CD4-positive, alpha-beta T cell (primary cell): ENCODE measurements around the gene RBM26. TPM values are rescaled to one million over a fixed set of nuclear protein-coding genes. Genes with fewer than 3 reads are reported as not detected.
"Not testable (repeated sequence)": the region's sequence is repeated elsewhere in the genome, so short reads cannot be mapped to it uniquely, and the experiment has no call there.

ENCODE experiments used
- ATAC-seq: fragments of 200-7000 bp; cut with Tn5 transposase; one replicate; pipeline ENCODE4 v1.10.0; 2022; ENCODE audit warnings: mild to moderate bottlenecking; ENCODE audit not compliant: poor library complexity
- CTCF ChIA-PET: fragments of 350-600 bp; sonication (Branson Sonifier 250); formaldehyde crosslinking; loops from one replicate; lab custom pipeline; 2021; ENCODE audit warnings: antibody characterized with exemption, inconsistent platforms; lab: Charles Lee
- POLR2A ChIA-PET: fragments of 350-600 bp; sonication (Branson Sonifier 250); formaldehyde crosslinking; loops from one replicate; lab custom pipeline; 2021; ENCODE audit warnings: antibody characterized with exemption, inconsistent platforms; lab: Charles Lee
- DNase-seq, 14 experiments: peaks; one replicate each; pipeline ENCODE4 v3.0.0-alpha.2; 2013 to 2020; ENCODE audit warnings: mixed read lengths in 2 of 14
- H3K27ac ChIP-seq, 2 donors: one replicate each; pipeline versions ENCODE4 v1.5.1 to v1.7.0; 2013; ENCODE audit warnings: low read length in 2 of 2, low read depth in 1 of 2, mild to moderate bottlenecking in 1 of 2
- H3K27me3 ChIP-seq, 2 experiments: 1 replicate in 1 of 2; 2 replicates in 1 of 2; pipeline versions ENCODE4 v1.6.1 to v1.7.0; 2013; ENCODE audit warnings: low read length in 2 of 2, control low read depth in 1 of 2, mild to moderate bottlenecking in 1 of 2, moderate library complexity in 1 of 2; ENCODE audit not compliant: insufficient read depth in 2 of 2, control insufficient read depth in 1 of 2
- H3K36me3 ChIP-seq: one replicate; pipeline ENCODE4 v1.6.1; 2013; ENCODE audit warnings: low read length, control low read depth; ENCODE audit not compliant: insufficient read depth
- H3K4me1 ChIP-seq: one replicate; pipeline ENCODE4 v1.6.1; 2013; ENCODE audit warnings: low read length, control low read depth; ENCODE audit not compliant: insufficient read depth
- H3K4me3 ChIP-seq: one replicate; pipeline ENCODE4 v1.5.1; 2013; ENCODE audit warnings: mild to moderate bottlenecking, low read length, moderate library complexity
- H3K9me3 ChIP-seq, 2 experiments: 1 replicate in 1 of 2; 2 replicates in 1 of 2; pipeline versions ENCODE4 v1.6.1 to v1.7.0; 2013; ENCODE audit warnings: low read length in 2 of 2, mild to moderate bottlenecking in 2 of 2, control low read depth in 1 of 2, moderate library complexity in 1 of 2; ENCODE audit not compliant: control insufficient read depth in 1 of 2, insufficient read depth in 1 of 2
- H3K27ac Mint-ChIP-seq: one replicate; pipeline ENCODE4 v1.8.0; 2020; ENCODE audit warnings: mixed read lengths
- H3K27me3 Mint-ChIP-seq: one replicate; pipeline ENCODE4 v1.8.0; 2021; ENCODE audit warnings: mixed read lengths
- H3K36me3 Mint-ChIP-seq: one replicate; pipeline ENCODE4 v1.8.0; 2021; ENCODE audit warnings: low read depth, mixed read lengths
- H3K4me1 Mint-ChIP-seq: one replicate; pipeline ENCODE4 v1.8.0; 2021; ENCODE audit warnings: low read depth, mixed read lengths
- H3K4me3 Mint-ChIP-seq: one replicate; pipeline ENCODE4 v1.8.0; 2020; ENCODE audit warnings: mild to moderate bottlenecking, mixed read lengths
- H3K9me3 Mint-ChIP-seq: one replicate; pipeline ENCODE4 v1.8.0; 2020; ENCODE audit warnings: mixed read lengths
- intact Hi-C, 2 experiments: fragments of 100-400 bp; cut with DNase I in 1 of 2; cut with micrococcal nuclease in 1 of 2; formaldehyde crosslinking; loops; one replicate each; pipeline versions ENCODE4 v1.15.1 to v1.9.0; 2023 to 2025; cut with DNase I, micrococcal nuclease
- total RNA-seq, 174 experiments: library from RNA in 2 of 174; stranded (reverse) in 2 of 174; gene quantifications; one replicate each; pipeline ENCODE4 v1.2.3 and lab custom pipeline; 2021 to 2026
- TF ChIP-seq, protein P1 (sequence below): fragments of 200-600 bp; IDR thresholded peaks from one replicate; pipeline ENCODE4 v1.8.0; 2022; ENCODE audit warnings: antibody characterized with exemption, mild to moderate bottlenecking

RBM26 gene
- total RNA-seq, 2 experiments from 2014 or later: 67.3 to 68.0 TPM

DNA sequence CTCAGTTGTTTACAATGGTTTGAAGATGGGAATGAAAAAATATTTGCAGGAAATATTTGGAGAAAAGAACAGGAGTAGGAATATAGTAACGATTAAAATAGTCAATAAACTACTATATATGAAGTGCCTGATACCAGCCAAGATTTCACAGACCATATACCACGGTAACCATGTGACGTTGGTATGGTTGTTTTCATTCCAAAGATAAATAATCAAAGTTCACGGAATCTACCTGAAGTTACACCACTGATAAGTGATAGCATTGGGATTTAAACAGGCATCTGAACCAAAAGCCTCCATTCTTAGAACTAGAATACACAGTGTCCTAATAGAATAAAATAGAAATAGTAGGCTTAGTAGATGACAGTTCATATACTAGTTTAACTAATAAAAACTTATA is 123.5 kb downstream of the RBM26 start:
- intact Hi-C loops: no loop called here
- no peaks in the 10 kb centered on the region for H3K36me3 Mint-ChIP-seq
- H3K9me3 Mint-ChIP-seq: no peaks in the 10 kb centered on the region
- H3K36me3 ChIP-seq: no peaks in the 10 kb centered on the region
- H3K27me3 ChIP-seq: no peaks in the 10 kb centered on the region
- H3K4me3 ChIP-seq: no peak overlapping the region
- H3K27ac Mint-ChIP-seq: no peak overlapping the region
- no peaks in the 10 kb centered on the region for H3K9me3 ChIP-seq
- CTCF ChIA-PET: no interaction called here
- POLR2A ChIA-PET: no interaction called here
- no peak overlapping the region for H3K4me3 Mint-ChIP-seq
- TF ChIP-seq, protein P1, sequence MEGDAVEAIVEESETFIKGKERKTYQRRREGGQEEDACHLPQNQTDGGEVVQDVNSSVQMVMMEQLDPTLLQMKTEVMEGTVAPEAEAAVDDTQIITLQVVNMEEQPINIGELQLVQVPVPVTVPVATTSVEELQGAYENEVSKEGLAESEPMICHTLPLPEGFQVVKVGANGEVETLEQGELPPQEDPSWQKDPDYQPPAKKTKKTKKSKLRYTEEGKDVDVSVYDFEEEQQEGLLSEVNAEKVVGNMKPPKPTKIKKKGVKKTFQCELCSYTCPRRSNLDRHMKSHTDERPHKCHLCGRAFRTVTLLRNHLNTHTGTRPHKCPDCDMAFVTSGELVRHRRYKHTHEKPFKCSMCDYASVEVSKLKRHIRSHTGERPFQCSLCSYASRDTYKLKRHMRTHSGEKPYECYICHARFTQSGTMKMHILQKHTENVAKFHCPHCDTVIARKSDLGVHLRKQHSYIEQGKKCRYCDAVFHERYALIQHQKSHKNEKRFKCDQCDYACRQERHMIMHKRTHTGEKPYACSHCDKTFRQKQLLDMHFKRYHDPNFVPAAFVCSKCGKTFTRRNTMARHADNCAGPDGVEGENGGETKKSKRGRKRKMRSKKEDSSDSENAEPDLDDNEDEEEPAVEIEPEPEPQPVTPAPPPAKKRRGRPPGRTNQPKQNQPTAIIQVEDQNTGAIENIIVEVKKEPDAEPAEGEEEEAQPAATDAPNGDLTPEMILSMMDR: no peak
- H3K27ac ChIP-seq: no peak overlapping the region
- ATAC-seq (no peak), DNase-seq (no peak)
- no peaks in the 10 kb centered on the region for H3K4me1 ChIP-seq
- no peaks in the 10 kb centered on the region for H3K27me3 Mint-ChIP-seq
- no peaks in the 10 kb centered on the region for H3K4me1 Mint-ChIP-seq

DNA sequence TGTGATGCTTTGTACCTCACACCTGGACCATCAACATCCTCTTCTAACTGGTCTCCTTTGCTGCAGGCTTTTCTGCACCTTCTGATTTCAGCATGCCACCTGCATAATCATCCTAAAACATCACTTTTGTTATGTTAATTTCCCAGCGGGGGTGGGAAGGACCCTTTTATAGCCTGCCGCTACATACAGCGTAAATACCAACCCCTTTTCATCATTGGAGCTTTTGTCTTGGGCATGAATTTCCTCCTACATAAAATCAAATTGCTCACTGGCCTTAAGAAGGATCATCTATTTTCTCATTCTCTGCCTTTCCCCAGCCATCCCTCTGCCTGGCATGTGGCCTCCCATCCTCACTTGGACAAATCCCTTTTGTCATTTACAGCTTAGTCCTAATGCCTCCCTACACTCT is 124.7 kb downstream of the RBM26 start:
- Mint-ChIP-seq H3K27me3 (no peaks in the 10 kb centered on the region), H3K4me3 (no peak overlapping the region), H3K27ac (no peak overlapping the region), H3K9me3 (no peaks in the 10 kb centered on the region), H3K36me3 (no peaks in the 10 kb centered on the region), H3K4me1 (no peaks in the 10 kb centered on the region)
- H3K4me1 ChIP-seq: no peaks in the 10 kb centered on the region
- no peaks in the 10 kb centered on the region for H3K27me3 ChIP-seq
- intact Hi-C loops: no loop called here
- POLR2A ChIA-PET: no interaction called here
- TF ChIP-seq, protein P1: no peak
- no peaks in the 10 kb centered on the region for H3K9me3 ChIP-seq
- H3K27ac ChIP-seq: no peak overlapping the region
- no peak overlapping the region for H3K4me3 ChIP-seq
- no peak for DNase-seq
- no peak for ATAC-seq
- no peaks in the 10 kb centered on the region for H3K36me3 ChIP-seq
- CTCF ChIA-PET: no interaction called here

DNA sequence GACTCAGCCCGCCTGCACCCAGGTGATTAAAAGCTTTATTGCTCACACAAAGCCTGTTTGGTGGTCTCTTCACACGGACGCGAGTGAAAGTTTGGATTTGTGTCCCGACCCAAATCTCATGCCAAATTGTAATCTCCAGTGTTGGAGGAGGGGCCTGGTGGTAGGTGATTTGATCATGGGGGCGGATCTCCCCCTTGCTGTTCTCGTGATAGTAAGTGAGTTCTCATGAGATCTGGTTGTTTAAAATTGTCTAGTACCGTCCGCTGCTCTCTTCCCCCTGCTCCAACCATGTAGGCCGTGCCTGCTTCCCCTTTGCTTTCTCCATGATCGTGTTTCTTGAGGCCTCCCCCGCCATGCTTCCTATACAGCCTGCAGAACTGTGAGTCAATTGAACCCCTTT is 126.3 kb downstream of the RBM26 start:
- H3K27ac Mint-ChIP-seq, DNase-seq, H3K4me3 Mint-ChIP-seq, CTCF ChIA-PET, ATAC-seq, H3K4me1 Mint-ChIP-seq, H3K36me3 ChIP-seq, H3K9me3 ChIP-seq, H3K27ac ChIP-seq, H3K9me3 Mint-ChIP-seq, H3K27me3 ChIP-seq, H3K4me3 ChIP-seq, H3K36me3 Mint-ChIP-seq, H3K4me1 ChIP-seq, intact Hi-C loops, POLR2A ChIA-PET, H3K27me3 Mint-ChIP-seq: not testable (repeated sequence)

DNA sequence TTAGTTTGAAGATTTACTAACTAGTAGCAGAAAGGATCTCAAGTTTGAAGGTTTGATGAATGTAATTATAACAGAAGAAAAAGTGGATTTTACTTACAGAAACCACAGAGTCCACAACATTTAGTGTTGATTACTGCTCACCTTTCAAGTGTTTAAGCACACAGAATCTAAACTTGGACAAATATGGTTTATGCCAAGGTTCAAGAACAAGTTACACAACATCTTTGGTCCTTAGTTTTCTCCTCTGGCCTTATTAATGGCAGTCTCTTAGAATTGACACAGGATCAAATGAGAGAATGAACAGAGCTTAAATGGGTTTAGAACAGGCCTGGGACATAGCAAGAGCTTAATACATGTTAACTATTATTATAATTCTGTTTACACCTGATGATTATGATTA is 133.0 kb downstream of the RBM26 start:
- ChIA-PET CTCF (no interaction called here), POLR2A (no interaction called here)
- no peak overlapping the region for H3K4me3 Mint-ChIP-seq

More for the DNA sequence above, 133.0 kb downstream of the RBM26 start:
- Mint-ChIP-seq H3K27ac (no peak overlapping the region), H3K27me3 (peaks cover 17% of the 10 kb centered on the region), H3K4me1 (no peaks in the 10 kb centered on the region), H3K9me3 (no peaks in the 10 kb centered on the region), H3K36me3 (no peaks in the 10 kb centered on the region)
- H3K27ac ChIP-seq: no peak overlapping the region
- DNase-seq: no peak
- intact Hi-C loops: no loop called here
- ATAC-seq: no peak
- H3K36me3 ChIP-seq: no peaks in the 10 kb centered on the region
- H3K4me1 ChIP-seq: no peaks in the 10 kb centered on the region
- no peaks in the 10 kb centered on the region for H3K27me3 ChIP-seq
- H3K4me3 ChIP-seq: no peak overlapping the region
- H3K9me3 ChIP-seq: no peaks in the 10 kb centered on the region
- TF ChIP-seq, protein P1: no peak
